Trophoblast cell (in vitro differentiated cells and primary cell): ENCODE results near the gene TMEM63B.
"Not testable (repeated sequence)": the region's sequence is repeated elsewhere in the genome, so short reads cannot be mapped to it uniquely, and the experiment has no call there.

Experiments
- DNase-seq, 2 donors: peaks; one replicate each; pipeline ENCODE4 v3.0.0-alpha.2; 2016
- H2AFZ ChIP-seq: 2 replicates; pipeline ENCODE4 v1.6.1; 2013; ENCODE audit warnings: low read length, moderate library complexity, mild to moderate bottlenecking; ENCODE audit not compliant: insufficient read depth, poor library complexity
- H2AK5ac ChIP-seq: 2 replicates; pipeline ENCODE4 v1.6.1; 2013; ENCODE audit warnings: mild to moderate bottlenecking, low read length
- H2BK120ac ChIP-seq: 2 replicates; pipeline ENCODE4 v1.6.1; 2013; ENCODE audit warnings: low read length, mild to moderate bottlenecking, moderate library complexity; ENCODE audit not compliant: insufficient read depth, poor library complexity
- H2BK12ac ChIP-seq: 2 replicates; pipeline ENCODE4 v1.6.1; 2013; ENCODE audit warnings: mild to moderate bottlenecking, low read length, moderate library complexity
- H2BK5ac ChIP-seq: 2 replicates; pipeline ENCODE4 v1.6.1; 2013; ENCODE audit warnings: low read length, low read depth, moderate library complexity, mild to moderate bottlenecking; ENCODE audit not compliant: poor library complexity
- H3K14ac ChIP-seq: 2 replicates; pipeline ENCODE4 v1.6.1; 2013; ENCODE audit warnings: mild to moderate bottlenecking, low read length
- H3K18ac ChIP-seq: 2 replicates; pipeline ENCODE4 v1.6.1; 2013; ENCODE audit warnings: mild to moderate bottlenecking, low read length
- H3K23ac ChIP-seq: 2 replicates; pipeline ENCODE4 v1.6.1; 2013; ENCODE audit warnings: low read length
- H3K27ac ChIP-seq: 2 replicates; pipeline ENCODE4 v1.5.1; 2013; ENCODE audit warnings: low read depth, mild to moderate bottlenecking, inconsistent platforms, low read length, moderate library complexity
- H3K27me3 ChIP-seq: 2 replicates; pipeline ENCODE4 v1.6.1; 2013; ENCODE audit warnings: inconsistent platforms, mild to moderate bottlenecking, low read length, moderate library complexity; ENCODE audit not compliant: insufficient read depth
- H3K36me3 ChIP-seq, 2 experiments: 1 replicate in 1 of 2; 2 replicates in 1 of 2; pipeline ENCODE4 v1.6.1; 2013; ENCODE audit warnings: low read length in 2 of 2, mild to moderate bottlenecking in 2 of 2, moderate library complexity in 1 of 2; ENCODE audit not compliant: insufficient read depth in 2 of 2, control insufficient read depth in 1 of 2
- H3K4ac ChIP-seq: 2 replicates; pipeline ENCODE4 v1.6.1; 2013; ENCODE audit warnings: low read depth, mild to moderate bottlenecking, low read length, moderate library complexity
- H3K4me1 ChIP-seq, 2 experiments: 1 replicate in 1 of 2; 2 replicates in 1 of 2; pipeline ENCODE4 v1.6.1; 2013; ENCODE audit warnings: low read length in 2 of 2, mild to moderate bottlenecking in 2 of 2, moderate library complexity in 1 of 2; ENCODE audit not compliant: insufficient read depth in 2 of 2, control insufficient read depth in 1 of 2
- H3K4me2 ChIP-seq: 2 replicates; pipeline ENCODE4 v1.6.1; 2013; ENCODE audit warnings: inconsistent platforms, mild to moderate bottlenecking, low read length, moderate library complexity
- H3K4me3 ChIP-seq: 2 replicates; pipeline ENCODE4 v1.5.1; 2013; ENCODE audit warnings: mild to moderate bottlenecking, low read depth, low read length, inconsistent platforms
- H3K79me1 ChIP-seq: one replicate; pipeline ENCODE4 v1.6.1; 2013; ENCODE audit warnings: low read length
- H3K79me2 ChIP-seq: 2 replicates; pipeline ENCODE4 v1.6.1; 2013; ENCODE audit warnings: low read length, mild to moderate bottlenecking; ENCODE audit not compliant: control insufficient read depth, insufficient read depth, poor library complexity
- H3K9ac ChIP-seq: 2 replicates; pipeline ENCODE4 v1.6.1; 2013; ENCODE audit warnings: mild to moderate bottlenecking, low read length
- H3K9me3 ChIP-seq: 2 replicates; pipeline ENCODE4 v1.6.1; 2013; ENCODE audit warnings: low read depth, mild to moderate bottlenecking, control low read depth, inconsistent platforms, low read length; ENCODE audit not compliant: insufficient read depth
- H4K12ac ChIP-seq: 2 replicates; pipeline ENCODE4 v1.6.1; 2013; ENCODE audit warnings: low read depth, mild to moderate bottlenecking, low read length, moderate library complexity
- H4K8ac ChIP-seq: 2 replicates; pipeline ENCODE4 v1.6.1; 2013; ENCODE audit warnings: low read depth, mild to moderate bottlenecking, low read length, moderate library complexity
- H4K91ac ChIP-seq: one replicate; pipeline ENCODE4 v1.6.1; 2013; ENCODE audit warnings: low read depth, mild to moderate bottlenecking, low read length, moderate library complexity
- WGBS: extraction: QIAGEN DNeasy Blood & Tissue Kit; methylation state at CpG from one replicate; pipeline ENCODE4 v1.1.7; 2013; ENCODE audit warnings: missing lambda C conversion rate; ENCODE audit not compliant: insufficient read length, insufficient coverage; ENCODE audit errors: extremely low coverage; 5-methylcytosine and 5-hydroxymethylcytosine counted together

TMEM63B gene

DNA sequence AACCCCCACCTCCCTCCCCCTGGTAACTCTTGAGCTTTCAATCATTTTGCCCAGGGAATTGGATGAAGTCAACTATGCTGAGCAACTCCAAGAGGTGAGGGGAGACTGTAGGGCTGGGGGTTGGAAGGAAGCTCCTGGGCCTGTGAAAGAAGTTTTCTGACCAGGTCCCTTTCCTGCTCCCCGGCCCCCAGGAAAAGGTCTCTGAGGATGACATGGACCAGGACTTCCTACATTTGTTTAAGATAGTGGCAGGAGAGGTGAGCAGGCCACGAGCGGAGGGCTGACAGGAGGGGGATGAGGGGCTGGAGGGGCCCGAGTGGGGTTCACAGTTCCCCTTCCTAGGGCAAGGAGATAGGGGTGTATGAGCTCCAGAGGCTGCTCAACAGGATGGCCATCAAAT lies 53.1 kb downstream of the TMEM63B start:
- Histone ChIP-seq H3K23ac (no peak overlapping the region), H3K14ac (peak overlapping the region; percentile 47), H3K4ac (no peak overlapping the region), H2BK120ac (no peak overlapping the region), H3K36me3 (no peaks in the 10 kb centered on the region), H4K91ac (peak overlapping the region; percentile 58), H2AK5ac (peak overlapping the region; percentile 45), H3K9ac (no peak overlapping the region), H2BK5ac (no peak overlapping the region), H3K27ac (no peak overlapping the region), H3K4me3 (no peak overlapping the region), H3K4me2 (no peak overlapping the region), H3K79me2 (no peaks in the 10 kb centered on the region), H3K9me3 (peaks cover 5% of the 10 kb centered on the region), H3K79me1 (peaks cover 34% of the 10 kb centered on the region), H3K4me1 (peaks cover 27 to 39% of the 10 kb centered on the region in 2 experiments), H4K8ac (no peak overlapping the region), H4K12ac (no peak overlapping the region), H2BK12ac (peak overlapping the region; percentile 67), H3K27me3 (no peaks in the 10 kb centered on the region), H3K18ac (no peak overlapping the region), H2AFZ (no peak overlapping the region)
- DNase-seq = no peak
- WGBS = no CpG with 5 or more reads among the region's 4 CpGs

DNA sequence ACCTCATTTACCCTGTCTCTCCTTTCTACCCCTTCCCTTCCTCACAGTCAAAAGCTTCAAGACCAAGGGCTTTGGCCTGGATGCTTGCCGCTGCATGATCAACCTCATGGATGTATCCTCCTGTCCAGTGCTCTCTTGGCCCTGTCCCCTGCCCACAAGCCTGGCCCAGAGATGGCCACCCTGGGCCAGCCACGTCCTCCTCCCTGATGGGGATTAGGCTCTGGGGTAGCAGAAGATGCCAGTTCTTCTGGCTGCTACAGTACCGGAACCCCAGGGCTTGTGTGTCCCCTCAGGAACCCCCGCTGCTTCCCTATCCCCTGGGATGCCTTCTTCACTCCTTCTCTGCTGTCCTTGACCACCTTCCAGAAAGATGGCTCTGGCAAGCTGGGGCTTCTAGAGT lies 53.5 kb downstream of the TMEM63B start:
- H3K4me1 ChIP-seq = peaks cover 27 to 39% of the 10 kb centered on the region in 2 experiments
- H3K9me3 ChIP-seq = peaks cover 5% of the 10 kb centered on the region
- no peak overlapping the region for H3K4me2 ChIP-seq
- no peaks in the 10 kb centered on the region for H3K79me2 ChIP-seq
- H3K4ac ChIP-seq = no peak overlapping the region
- peak overlapping the region; percentile 8 for H2BK120ac ChIP-seq
- peaks cover 35% of the 10 kb centered on the region for H3K79me1 ChIP-seq
- peak overlapping the region; percentile 67 for H2BK12ac ChIP-seq
- H3K4me3 ChIP-seq = no peak overlapping the region
- no peak overlapping the region for H3K23ac ChIP-seq
- no peak overlapping the region for H4K8ac ChIP-seq
- peak overlapping the region; percentile 47 for H3K14ac ChIP-seq
- no peaks in the 10 kb centered on the region for H3K36me3 ChIP-seq
- H3K27ac ChIP-seq = no peak overlapping the region
- no peak overlapping the region for H2BK5ac ChIP-seq
- H2AK5ac ChIP-seq = peak overlapping the region; percentile 45
- H2AFZ ChIP-seq = no peak overlapping the region
- DNase-seq = no peak
- WGBS = no CpG with 5 or more reads among the region's 4 CpGs
- H4K91ac ChIP-seq = peak overlapping the region; percentile 58
- H3K9ac ChIP-seq = no peak overlapping the region
- no peaks in the 10 kb centered on the region for H3K27me3 ChIP-seq
- no peak overlapping the region for H4K12ac ChIP-seq
- peak overlapping the region; percentile 3 for H3K18ac ChIP-seq

DNA sequence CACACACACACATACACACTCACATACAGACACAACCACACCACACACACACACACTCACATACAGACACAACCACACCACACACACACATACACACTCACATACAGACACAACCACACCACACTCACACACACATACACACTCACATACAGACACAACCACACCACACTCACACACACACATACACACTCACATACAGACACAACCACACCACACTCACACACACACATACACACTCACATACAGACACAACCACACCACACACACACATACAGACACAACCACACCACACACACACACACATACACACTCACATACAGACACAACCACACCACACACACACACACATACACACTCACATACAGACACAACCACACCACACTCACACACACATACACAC lies 54.4 kb downstream of the TMEM63B start:
- H2BK5ac ChIP-seq, H2AK5ac ChIP-seq, H3K79me2 ChIP-seq, H4K12ac ChIP-seq, H4K91ac ChIP-seq, H4K8ac ChIP-seq, H3K27me3 ChIP-seq, H3K14ac ChIP-seq, H2BK120ac ChIP-seq, H3K4me2 ChIP-seq, H3K27ac ChIP-seq, H3K23ac ChIP-seq, DNase-seq, H3K9ac ChIP-seq, H3K36me3 ChIP-seq, H2BK12ac ChIP-seq, H3K9me3 ChIP-seq, H2AFZ ChIP-seq, H3K4ac ChIP-seq, H3K4me3 ChIP-seq, H3K18ac ChIP-seq: not testable (repeated sequence)
- Histone ChIP-seq H3K4me1 (peaks cover 23 to 34% of the 10 kb centered on the region in 2 experiments), H3K79me1 (peaks cover 31% of the 10 kb centered on the region)

DNA sequence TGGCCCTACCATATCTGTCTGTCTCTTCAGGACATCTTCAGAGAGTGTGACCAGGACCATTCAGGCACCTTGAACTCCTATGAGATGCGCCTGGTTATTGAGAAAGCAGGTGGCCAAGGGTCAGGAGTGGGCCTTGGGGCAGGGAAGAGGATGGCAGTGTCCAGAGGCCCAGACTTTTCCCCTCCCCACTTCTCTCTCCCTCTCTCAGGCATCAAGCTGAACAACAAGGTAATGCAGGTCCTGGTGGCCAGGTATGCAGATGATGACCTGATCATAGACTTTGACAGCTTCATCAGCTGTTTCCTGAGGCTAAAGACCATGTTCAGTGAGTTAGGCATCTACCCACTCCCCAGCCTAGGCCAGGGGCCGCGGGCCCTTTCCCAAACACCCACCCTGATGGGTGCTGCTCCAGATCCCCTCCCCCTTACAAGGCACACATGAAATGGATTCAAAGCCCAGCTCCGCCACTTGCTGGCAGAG lies 55.6 kb downstream of the TMEM63B start:
- H3K14ac ChIP-seq = no peak overlapping the region
- no peak overlapping the region for H3K4me3 ChIP-seq
- peak; percentile 91 to 93 for DNase-seq
- H2AFZ ChIP-seq = no peak overlapping the region
- H3K36me3 ChIP-seq = no peaks in the 10 kb centered on the region
- H4K8ac ChIP-seq = no peak overlapping the region
- peaks cover 13 to 23% of the 10 kb centered on the region in 2 experiments for H3K4me1 ChIP-seq
- no peak overlapping the region for H3K4ac ChIP-seq
- WGBS = no CpG with 5 or more reads among the region's 4 CpGs
- H2AK5ac ChIP-seq = no peak overlapping the region
- no peaks in the 10 kb centered on the region for H3K79me2 ChIP-seq
- H3K79me1 ChIP-seq = peaks cover 20% of the 10 kb centered on the region
- no peak overlapping the region for H2BK120ac ChIP-seq
- no peaks in the 10 kb centered on the region for H3K9me3 ChIP-seq
- no peak overlapping the region for H2BK5ac ChIP-seq
- no peak overlapping the region for H3K27ac ChIP-seq
- H4K12ac ChIP-seq = no peak overlapping the region
- no peak overlapping the region for H3K18ac ChIP-seq
- no peak overlapping the region for H3K4me2 ChIP-seq
- no peak overlapping the region for H2BK12ac ChIP-seq
- no peak overlapping the region for H3K9ac ChIP-seq
- H3K23ac ChIP-seq = no peak overlapping the region
- no peaks in the 10 kb centered on the region for H3K27me3 ChIP-seq
- no peak overlapping the region for H4K91ac ChIP-seq
